HG02938 (cell line): ENCODE results near the gene METRNL.

Experiments used
- ATAC-seq: cut with Tn5 transposase; IDR thresholded peaks from one replicate; pipeline ENCODE4 v1.9.1; 2021; ENCODE audit warnings: mild to moderate bottlenecking, moderate library complexity; ENCODE audit not compliant: unreplicated experiment

The METRNL gene

DNA sequence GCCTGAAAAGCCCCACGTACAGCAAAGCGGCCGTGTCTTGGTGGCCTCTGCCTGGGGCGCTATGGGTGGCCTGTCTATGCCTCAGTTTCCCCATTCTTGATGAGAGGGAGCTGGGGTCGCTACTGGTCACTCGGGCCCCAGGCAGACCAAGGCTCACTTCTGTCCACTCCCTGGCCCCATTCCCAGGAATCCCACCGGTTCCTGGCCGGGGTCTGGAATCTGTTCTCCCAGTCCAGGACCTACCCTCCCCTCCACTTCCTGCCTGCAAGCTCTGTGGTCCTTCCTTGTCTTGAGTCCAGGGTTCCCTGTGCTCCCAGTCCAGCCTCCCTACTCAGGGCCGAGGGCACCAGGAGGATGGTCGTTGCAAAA is 24.5 kb downstream of the METRNL start:
- ATAC-seq = no peak

DNA sequence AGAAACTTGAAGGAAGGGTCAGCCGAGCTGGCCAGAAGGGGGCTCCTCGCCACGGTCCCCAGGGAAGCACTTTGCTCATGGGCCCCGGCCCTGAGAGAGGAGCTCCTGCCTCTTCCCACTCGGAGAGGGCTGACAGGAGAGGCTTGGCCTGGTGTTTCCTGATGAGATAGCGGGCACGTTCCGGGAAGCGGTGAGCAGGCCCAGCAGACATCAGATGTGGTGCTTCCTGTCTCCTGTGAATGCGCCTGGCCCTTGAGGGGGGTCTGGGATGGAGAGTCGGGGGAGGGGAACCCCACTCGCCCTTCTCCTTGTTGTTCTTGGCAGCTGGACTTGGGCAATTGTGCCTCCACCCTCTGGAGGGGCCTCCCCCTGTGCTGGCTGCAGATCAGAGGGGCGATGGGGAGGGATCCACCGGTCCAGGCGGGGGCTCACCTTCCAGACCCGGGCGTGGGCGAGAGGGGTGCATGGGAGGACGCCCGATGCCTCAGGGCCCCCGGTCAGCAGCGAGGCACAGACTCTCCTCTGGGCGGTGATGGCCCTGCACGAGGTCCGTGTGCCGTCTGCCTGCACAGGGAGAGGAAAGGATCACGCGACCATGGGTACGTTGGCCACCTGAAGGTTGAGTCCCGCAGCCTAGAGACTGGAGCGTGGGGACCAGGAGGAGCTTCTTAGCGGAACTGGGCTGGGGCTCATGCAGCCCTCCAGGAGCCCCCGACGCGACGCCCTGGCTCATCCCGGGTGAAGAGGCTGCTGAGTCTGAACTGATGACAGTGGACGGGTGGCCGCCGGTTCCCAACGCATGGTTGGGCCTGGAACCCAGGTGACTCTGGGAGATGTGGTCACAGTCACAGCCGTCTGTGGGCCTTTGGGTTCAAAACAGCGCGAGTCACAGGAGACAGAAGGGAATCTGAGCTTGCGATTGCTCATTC is 25.4 kb downstream of the METRNL start:
- ATAC-seq = no peak

DNA sequence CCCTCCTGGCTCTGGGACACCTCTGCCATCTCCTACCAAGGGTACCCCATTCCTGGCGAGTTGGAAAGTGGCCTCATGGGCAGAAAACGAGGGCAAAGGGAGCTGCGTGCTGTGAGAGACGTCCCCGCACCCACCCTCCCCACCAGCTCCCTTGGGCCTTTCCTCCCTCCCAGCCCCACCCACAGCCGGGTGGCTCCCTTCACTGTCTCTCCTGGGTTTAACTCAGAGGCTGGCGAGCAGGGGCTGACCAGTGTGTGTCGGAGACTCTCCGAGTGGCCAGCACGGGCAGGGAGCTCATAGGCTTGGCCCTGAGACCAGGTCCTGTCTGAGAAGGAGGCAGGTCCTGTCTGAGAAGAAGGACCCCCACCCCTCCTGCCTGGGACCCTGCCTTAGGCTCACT is 26.1 kb downstream of the METRNL start:
- no peak for ATAC-seq

DNA sequence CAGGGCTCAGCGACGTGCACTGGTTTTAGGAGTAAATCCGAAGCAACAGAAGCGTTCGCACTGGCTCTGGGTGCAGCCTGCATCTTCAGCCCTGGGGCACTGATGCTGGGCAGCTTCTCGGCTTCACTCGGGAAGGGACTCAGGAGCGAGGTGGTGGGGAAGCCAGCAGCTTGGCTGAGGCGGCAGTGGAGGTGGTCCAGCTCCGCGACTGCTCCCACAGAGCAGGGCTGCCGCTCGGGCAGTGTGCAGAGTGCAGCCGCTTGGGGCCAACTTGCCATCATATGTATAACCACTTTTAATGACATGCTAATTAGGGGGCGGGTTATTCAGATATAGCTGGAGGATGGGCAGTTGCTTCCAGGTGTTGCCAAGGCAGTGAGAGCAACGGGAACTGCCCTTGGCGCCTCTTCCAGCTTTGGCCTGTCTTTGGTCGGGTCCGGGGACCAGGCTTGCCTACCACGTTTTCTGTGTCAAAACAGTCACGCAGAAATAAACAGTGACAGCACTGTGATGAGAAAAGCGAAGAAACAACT is 26.7 kb downstream of the METRNL start:
- no peak for ATAC-seq

DNA sequence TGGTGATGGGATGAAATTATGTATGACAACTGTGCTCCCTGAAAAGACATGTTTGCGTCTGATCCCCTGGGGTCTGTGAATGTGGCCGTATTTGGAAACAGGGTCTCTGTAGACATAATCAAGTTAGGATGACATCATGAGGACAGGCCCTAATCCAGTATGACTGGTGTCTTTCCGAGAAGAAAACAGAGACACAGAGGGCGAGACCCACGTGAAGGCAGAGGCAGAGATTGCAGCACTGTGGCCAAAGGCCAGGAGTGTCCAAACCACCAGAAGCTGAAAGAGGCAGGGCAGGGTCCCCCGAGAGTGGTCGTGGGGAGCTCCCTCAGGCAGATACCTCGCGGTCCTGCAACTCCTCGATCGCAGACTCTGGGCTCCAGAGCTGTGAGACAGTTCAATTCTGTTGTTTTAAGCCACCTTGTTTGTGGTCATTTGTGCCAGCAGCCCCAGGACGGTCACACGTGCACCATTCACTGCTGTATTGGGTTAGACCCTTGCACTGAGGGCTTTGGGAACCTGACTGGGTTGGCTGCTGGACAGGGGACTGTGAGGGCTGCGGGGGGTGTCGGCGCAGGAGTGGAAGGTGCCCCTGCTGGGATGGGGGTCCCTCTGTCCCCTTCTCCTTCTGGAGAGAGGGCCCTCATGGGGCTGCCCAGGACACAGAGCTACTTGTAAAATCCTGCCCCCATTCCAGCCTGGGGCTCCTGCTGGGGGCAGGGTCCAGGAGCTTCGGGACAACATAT is 27.7 kb downstream of the METRNL start:
- no peak for ATAC-seq

DNA sequence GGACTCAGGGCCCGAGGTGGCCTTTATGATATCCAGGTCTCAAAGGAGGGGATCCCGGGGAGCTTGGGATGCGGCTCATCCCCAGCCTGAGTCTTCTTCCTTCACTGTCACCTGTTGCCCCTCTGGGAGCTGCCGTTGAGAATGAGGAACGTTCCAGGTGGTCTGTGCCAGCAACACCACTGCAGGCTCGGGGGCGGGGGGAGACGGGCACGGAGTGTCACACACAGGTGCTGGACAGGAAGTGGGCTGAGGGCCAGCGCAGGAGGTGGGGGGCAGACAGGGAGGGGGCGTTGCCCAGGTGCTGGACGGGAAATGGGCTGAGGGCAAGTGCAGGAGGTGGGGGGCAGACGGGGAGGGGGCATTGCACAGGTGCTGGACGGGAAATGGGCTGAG is 28.2 kb downstream of the METRNL start:
- ATAC-seq = no peak

DNA sequence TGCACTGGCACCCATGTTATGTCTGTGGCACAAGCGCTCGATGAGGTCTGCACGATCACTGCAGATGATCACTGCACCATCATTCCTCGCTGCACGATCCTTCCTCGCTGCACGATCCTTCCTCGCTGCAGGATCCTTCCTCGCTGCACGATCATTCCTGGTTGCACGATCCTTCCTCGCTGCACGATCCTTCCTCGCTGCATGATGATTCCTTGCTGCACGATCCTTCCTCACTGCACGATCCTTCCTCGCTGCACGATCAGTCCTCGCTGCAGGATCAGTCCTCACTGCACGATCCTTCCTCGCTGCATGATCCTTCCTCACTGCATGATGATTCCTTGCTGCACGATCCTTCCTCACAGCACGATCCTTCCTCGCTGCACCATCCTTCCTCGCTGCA is 29.3 kb downstream of the METRNL start:
- no peak for ATAC-seq

DNA sequence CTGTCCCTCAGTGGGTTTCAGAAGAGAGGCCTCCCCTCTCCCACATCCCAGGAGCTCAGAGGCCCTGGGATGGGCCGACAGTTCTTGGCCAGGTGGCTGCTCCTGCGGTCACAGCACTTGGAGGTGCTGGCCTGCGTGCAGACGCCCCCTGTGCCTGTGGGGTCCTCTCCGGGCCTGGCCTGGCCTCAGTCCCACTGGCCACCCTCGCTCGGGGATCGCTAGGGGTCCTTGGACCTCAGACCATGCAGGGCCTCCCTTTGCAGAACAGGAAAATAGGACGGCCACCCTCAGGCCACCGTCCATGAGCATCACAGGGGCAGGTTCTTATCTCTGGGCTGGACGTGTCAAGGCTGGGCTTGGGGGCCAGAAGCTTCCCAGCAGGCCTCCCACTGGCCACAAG is 30.0 kb downstream of the METRNL start:
- ATAC-seq = no peak

DNA sequence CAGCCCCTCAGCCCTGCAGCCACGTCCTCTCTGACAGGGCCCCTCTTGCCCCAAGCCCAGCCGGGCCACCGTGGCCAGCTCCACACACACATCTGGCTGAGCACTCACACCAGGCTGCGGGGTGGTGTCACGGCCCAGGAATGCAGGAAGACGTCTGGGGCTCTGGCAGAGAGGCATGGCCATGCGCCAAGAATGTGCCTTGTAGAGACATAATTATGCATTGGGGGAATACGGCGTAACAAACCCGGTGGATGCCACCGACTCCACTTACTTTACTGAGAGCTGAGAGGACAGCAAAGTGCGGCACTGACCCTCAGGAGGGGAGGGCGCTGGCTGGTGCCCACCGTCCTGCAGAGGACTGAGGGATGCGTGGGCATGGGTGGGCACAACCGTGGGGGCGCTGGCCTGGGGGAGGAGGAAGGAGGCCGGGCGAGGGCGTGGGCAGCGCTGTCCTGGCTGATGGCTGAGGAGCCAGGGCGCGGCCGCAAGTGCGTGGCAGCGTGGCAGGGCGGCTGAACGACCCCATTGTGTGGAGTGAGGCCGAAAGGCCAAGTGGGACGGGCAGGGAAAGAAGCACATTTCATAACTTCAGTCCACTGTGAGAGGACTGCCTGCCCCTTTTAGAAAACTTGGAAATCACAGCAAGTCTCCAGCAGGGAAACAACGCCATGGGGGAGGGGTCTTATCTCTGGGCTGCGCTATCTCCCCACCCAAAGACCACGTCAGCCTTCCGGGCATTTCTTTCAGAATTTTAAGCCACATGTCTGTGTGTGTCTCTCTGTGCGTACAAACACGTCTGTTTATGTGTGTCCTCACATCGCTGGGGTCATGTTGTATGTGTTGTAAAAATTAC is 30.6 kb downstream of the METRNL start:
- ATAC-seq = no peak

DNA sequence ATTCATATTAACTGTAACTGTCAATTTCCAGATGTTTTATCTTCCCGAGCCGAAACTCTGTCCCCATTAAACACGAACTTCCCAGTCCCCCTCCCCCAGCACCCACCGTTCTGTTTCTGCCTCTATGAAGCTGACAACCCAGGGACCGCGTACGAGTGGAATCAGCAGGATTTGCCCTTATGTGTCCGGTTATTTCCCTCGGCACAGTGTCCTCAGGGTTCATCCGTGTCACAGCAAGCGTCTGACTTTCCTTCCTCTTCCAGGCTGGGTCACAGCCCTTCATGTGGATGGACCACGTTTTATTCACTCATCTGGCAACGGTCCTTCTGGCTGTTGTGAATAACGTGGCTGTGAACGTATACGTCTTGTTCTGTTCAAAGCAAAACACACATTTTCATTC is 31.3 kb downstream of the METRNL start:
- no peak for ATAC-seq

DNA sequence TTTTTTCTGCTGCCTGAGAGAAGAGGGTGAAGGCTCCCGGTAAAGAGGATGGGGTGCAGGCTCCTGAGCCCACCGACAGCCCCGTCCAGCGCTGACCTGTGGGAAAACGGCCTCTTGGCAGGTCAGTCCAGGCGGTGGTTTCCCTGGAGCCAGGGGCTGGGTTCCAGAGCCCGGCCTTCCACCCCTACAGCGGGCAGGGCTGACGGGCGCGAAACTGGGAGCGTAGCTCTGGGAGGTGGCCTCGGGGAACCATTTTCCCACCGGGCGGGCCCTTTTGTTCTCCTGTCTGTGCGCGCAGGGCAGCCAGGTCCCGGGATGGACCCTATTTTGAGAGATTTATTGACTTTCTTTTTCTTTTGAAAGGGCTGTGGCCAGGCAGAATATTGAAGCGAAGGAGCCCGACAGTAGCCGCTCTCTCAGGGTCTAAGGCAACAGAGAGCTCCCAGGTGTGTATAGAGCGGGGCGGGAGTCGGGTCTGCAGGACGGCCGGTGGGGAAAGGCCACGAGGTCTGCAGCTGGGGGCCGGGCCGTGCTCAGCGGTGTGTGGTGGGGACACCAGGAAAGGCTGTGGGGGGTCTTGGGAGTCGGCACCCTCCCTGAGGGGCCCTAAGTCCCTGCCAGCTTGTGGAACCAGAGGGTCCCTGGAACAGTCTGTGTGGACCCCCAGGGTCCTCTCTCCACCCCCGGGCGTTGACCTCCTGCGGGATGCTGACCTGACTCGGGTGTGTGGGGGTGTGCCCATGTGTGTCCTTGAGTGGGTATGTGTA is 32.3 kb downstream of the METRNL start:
- ATAC-seq = no peak

DNA sequence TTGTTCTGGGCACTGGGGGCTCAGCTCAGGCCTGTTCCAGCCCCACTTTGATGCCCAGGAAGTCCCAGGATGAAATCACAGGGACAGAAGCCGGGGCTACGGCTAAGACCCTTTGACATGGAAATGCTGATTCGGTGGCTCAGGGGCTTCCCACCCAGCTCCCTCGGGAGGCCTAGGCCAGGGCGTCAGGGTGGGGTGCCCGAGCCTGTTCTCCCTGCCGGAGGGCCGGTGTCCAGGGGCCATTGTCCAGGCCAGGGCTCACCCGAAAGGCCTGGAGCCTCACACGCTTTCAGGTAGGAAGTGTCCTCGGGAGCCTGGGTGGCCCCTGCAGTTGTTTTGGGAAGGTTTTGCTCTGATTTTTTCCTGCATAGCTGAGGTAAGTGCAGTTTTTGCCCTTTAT is 34.0 kb downstream of the METRNL start:
- no peak for ATAC-seq

DNA sequence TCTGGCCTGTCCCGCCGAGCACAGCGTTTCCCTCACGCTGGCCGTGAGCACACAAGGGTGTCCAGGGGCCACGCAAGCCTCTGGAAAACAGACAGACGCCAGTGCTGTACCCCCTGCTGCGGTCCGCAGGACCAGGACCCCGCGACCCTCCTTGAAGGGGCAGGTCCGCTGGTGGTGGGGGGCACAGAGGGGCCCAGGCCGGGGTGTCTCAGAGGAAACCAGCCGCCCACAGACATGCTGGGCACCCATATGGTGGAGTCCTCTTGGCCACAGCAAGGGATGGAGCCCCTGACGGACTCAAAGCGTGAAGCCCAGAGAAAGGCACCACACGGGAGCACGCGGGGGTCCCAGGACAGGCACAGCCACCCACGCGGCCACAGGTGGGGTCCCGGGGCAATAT is 34.4 kb downstream of the METRNL start:
- ATAC-seq = no peak

DNA sequence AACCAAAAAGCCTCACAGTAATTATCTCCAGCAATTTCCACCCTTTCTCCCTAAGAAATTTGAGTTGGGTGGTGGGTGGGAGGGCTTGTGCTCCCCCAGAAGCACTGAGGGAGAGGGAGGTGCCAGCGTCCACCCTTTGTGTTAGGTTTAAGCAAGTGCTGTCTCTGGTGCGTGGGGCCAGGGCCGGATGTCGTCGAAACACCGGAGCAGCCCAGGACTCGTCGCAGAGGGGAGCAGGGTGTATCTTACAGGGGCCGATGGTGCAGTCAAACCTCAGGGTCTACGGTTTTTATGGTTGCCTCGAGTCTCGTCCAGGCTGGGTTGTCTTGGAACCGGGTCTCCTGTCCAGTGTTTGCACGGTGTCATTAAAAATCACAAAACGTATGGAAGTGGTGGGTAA is 35.3 kb downstream of the METRNL start:
- no peak for ATAC-seq

DNA sequence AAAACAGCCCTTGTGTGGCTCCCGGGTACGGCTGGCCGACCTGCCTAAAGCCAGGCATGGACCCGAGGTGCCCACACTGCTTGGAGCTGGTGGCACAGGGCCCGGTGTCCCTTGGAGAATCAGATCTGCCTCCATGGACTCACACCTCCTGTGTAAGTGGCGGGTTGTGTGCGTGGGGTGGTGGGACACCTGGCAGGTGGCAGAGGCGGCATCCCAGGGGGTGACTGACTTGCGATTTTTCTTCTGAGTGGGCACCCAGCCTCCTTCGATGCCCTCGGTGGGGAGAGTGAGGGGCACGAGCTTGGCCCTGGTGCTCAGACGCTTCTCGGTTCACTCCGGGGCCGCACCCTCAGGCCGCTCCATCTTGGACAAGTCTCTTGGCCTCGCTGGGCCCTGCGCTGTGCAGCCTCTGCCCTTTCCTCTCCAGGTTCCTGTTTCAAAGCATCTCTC is 35.8 kb downstream of the METRNL start:
- no peak for ATAC-seq

DNA sequence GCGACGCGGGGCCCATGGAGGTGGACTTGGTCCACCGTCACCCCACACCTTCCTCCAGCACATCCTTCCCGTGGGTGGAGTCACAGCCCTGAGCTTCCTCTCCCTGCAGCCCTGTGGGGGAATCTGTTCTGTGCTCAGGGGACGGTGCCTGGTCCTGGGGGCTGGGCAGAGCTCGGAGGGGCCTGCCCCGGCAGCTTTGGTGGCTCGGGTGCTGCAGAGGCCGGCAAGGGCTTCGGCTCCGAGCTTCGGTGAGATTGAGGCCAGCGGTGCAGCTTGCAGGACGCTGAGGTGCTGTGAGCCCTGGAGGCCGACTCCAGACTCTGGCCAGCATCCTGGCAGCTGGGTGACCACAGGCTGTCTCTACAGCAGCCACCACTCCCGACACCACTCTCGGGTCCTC is 36.4 kb downstream of the METRNL start:
- no peak for ATAC-seq

DNA sequence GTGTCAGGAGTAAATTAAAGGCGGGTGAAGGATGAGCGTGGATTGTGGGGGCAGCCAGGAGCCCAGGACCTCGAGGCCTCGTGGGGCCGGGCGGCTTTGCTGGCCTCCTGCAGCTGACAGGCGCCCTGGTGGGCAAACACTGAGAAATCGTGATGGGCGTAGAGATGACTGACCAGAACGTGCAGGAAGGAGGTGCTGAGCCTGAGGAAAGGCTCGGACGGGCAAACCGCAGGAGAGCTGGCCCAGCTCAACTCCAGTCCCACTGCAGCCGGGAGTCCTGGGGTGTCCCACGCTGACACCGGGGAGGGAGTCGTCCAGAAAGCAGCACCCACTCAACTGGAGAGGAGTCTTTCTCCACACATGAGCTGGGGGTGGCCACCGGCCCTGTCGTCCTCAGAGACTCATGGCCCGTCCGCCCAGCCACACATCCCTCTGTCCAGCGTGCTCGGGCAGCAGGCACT is 36.9 kb downstream of the METRNL start:
- ATAC-seq = no peak

DNA sequence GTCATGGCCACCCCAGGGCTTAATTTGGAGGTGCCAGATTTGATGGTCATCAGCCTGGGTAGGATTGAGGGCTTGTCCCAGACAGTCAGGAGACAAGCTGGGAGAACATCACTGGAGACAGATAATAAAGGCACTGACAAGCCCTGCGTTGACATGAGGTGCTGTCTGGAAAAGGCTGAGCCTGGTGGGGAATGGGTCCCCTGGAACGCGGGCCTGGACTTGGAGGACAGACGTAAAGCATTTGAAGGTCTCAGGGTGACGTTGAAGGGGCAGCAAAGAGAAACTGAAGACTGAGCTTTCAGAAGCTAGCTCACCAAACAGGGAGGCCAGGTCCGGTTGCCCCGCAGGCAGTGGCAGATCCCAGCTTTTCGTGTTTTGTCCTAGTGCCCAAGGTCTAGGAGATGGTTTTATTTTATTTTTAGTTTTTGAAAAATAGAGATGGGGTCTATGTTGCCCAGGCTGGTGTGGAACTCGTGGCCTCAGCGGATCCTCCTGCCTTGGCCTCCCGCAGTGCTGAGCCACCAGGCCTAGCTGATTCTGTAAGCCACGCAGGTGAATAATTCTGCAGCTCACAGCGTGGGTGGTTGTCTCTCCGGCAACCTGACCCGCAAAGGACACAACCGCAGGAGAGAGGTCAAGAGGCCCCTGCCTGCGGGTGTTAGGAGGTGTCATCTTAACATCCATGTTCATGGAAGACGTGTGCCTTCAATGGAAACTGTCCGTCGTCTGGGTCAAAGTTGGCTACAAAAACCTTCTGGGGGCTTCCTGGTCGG is 37.6 kb downstream of the METRNL start:
- ATAC-seq = no peak

DNA sequence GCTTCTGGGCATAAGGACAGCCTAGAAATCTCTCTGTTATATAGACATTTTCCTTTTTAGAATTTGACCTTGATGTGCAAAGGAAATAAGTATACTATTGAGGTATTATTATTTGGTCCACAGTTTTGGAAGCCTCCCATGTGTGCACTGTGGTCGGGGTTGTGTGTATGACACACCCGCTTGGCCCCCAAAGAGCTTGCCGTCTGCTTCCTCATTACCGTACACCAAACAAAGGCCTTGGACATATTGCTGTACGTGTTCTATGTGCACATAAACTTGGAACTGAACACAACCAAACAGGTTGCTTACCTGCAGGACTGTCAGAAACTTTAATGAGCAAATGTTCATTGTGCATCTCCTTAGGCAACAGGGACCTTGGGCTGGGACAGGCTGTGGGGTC is 38.2 kb downstream of the METRNL start:
- no peak for ATAC-seq
